ENCODE results near the gene SEC24D. TPM values are rescaled to one million over a fixed set of nuclear protein-coding genes. Genes with fewer than 3 reads are reported as not detected.
"Not testable (repeated sequence)": the region's sequence is repeated elsewhere in the genome, so short reads cannot be mapped to it uniquely, and the experiment has no call there.

Gene SEC24D
- total RNA-seq, 1 experiment from 2014 or later, result 61.5 TPM

- H2BK12ac ChIP-seq (ENCODE audit: insufficient read length, low read depth, low read length); H2BK120ac ChIP-seq (ENCODE audit: low read depth, low read length, poor library complexity, severe bottlenecking); DNase-seq; H3K27ac ChIP-seq (ENCODE audit: insufficient read length, low read depth, low read length); H3K27me3 Mint-ChIP-seq (ENCODE audit: low read depth); H3K4me3 Mint-ChIP-seq; H3K27me3 ChIP-seq (ENCODE audit: insufficient read depth, low read length); H4K5ac ChIP-seq (ENCODE audit: insufficient read length, low read depth, low read length); H3K79me1 ChIP-seq (ENCODE audit: insufficient read depth, low read depth, low read length, poor library complexity, severe bottlenecking); H3K27ac Mint-ChIP-seq; H2BK15ac ChIP-seq (ENCODE audit: low read depth, low read length); H4K20me1 ChIP-seq (ENCODE audit: control insufficient read depth, insufficient read depth, insufficient read length); H3K4me2 ChIP-seq (ENCODE audit: insufficient read depth, insufficient read length, low read length); H3K23me2 ChIP-seq (ENCODE audit: insufficient read length, low read depth, low read length, poor library complexity, severe bottlenecking); H3K9me3 ChIP-seq (ENCODE audit: control insufficient read depth, low read depth, low read length); H3K14ac ChIP-seq (ENCODE audit: insufficient read depth, low read length); H4K91ac ChIP-seq (ENCODE audit: insufficient read length, low read depth, low read length); H2BK5ac ChIP-seq (ENCODE audit: insufficient read length, low read length); H3K56ac ChIP-seq (ENCODE audit: insufficient read length, low read depth, low read length); H4K8ac ChIP-seq (replicated peaks; ENCODE audit: insufficient read length, low read depth, low read length); H3K4ac ChIP-seq (ENCODE audit: low read depth, low read length); H2BK20ac ChIP-seq (ENCODE audit: low read depth, low read length, poor library complexity, severe bottlenecking); H3K4me1 ChIP-seq (ENCODE audit: insufficient read depth, low read length); H2AFZ ChIP-seq (ENCODE audit: low read length); H3K18ac ChIP-seq (ENCODE audit: insufficient read length, low read depth, low read length); H2AK5ac ChIP-seq (ENCODE audit: insufficient read length, low read length); H3K79me2 ChIP-seq (ENCODE audit: insufficient read depth, low read length); H3K9ac ChIP-seq (ENCODE audit: extremely low read depth, insufficient read length, low read length); H3T11ph ChIP-seq (ENCODE audit: low read length); H3K23ac ChIP-seq (ENCODE audit: insufficient read length, low read depth, low read length): not testable (repeated sequence)
- Mint-ChIP-seq H3K9me3 (peaks cover 15 to 20% of the 10 kb centered on the region in 2 experiments; a peak in 4 of 5 replicates), H3K4me1 (peaks cover 17 to 18% of the 10 kb centered on the region in 2 experiments), H3K36me3 (ENCODE audit: insufficient read depth in 1 of 3, low read depth in 3 of 3) (peaks cover 27 to 43% (median 31%) of the 10 kb centered on the region in 3 experiments)
- WGBS (ENCODE audit: extremely low coverage, insufficient read length, low lambda C conversion rate), result no CpG with 5 or more reads among the region's 2 CpGs
These were observed 58.3 kb downstream of the SEC24D start for GRCh38 chr4:118777649-118778048.

GRCh38 chr4:118776955-118777640, 58.8 kb downstream of the SEC24D start:
- H3K79me1 ChIP-seq (ENCODE audit: insufficient read depth, low read depth, low read length, poor library complexity, severe bottlenecking); H4K20me1 ChIP-seq (ENCODE audit: control insufficient read depth, insufficient read depth, insufficient read length): not testable (repeated sequence)

More at GRCh38 chr4:118776955-118777640, 58.8 kb downstream of the SEC24D start:
- H3K4ac ChIP-seq (ENCODE audit: low read depth, low read length); H2BK5ac ChIP-seq (ENCODE audit: insufficient read length, low read length); H3K4me3 Mint-ChIP-seq; H4K5ac ChIP-seq (ENCODE audit: insufficient read length, low read depth, low read length); H2AK5ac ChIP-seq (ENCODE audit: insufficient read length, low read length); H3K27ac Mint-ChIP-seq; H3K9me3 ChIP-seq (ENCODE audit: control insufficient read depth, low read depth, low read length); H3K4me2 ChIP-seq (ENCODE audit: insufficient read depth, insufficient read length, low read length); H3K27ac ChIP-seq (ENCODE audit: insufficient read length, low read depth, low read length); H2BK15ac ChIP-seq (ENCODE audit: low read depth, low read length); H2BK12ac ChIP-seq (ENCODE audit: insufficient read length, low read depth, low read length); H2BK120ac ChIP-seq (ENCODE audit: low read depth, low read length, poor library complexity, severe bottlenecking); H3K23ac ChIP-seq (ENCODE audit: insufficient read length, low read depth, low read length); H4K8ac ChIP-seq (replicated peaks; ENCODE audit: insufficient read length, low read depth, low read length); H2BK20ac ChIP-seq (ENCODE audit: low read depth, low read length, poor library complexity, severe bottlenecking); H3K79me2 ChIP-seq (ENCODE audit: insufficient read depth, low read length); H3K14ac ChIP-seq (ENCODE audit: insufficient read depth, low read length); H3K18ac ChIP-seq (ENCODE audit: insufficient read length, low read depth, low read length); H3K27me3 Mint-ChIP-seq (ENCODE audit: low read depth); H3K9ac ChIP-seq (ENCODE audit: extremely low read depth, insufficient read length, low read length); H4K91ac ChIP-seq (ENCODE audit: insufficient read length, low read depth, low read length); H3K4me1 ChIP-seq (ENCODE audit: insufficient read depth, low read length); H3T11ph ChIP-seq (ENCODE audit: low read length); H3K27me3 ChIP-seq (ENCODE audit: insufficient read depth, low read length); H2AFZ ChIP-seq (ENCODE audit: low read length); H3K56ac ChIP-seq (ENCODE audit: insufficient read length, low read depth, low read length); H3K23me2 ChIP-seq (ENCODE audit: insufficient read length, low read depth, low read length, poor library complexity, severe bottlenecking); DNase-seq: not testable (repeated sequence)
- peaks cover 21 to 38% (median 26%) of the 10 kb centered on the region in 3 experiments for H3K36me3 Mint-ChIP-seq (ENCODE audit: insufficient read depth in 1 of 3, low read depth in 3 of 3)
- peaks cover 15 to 20% of the 10 kb centered on the region in 2 experiments; a peak in 4 of 5 replicates for H3K9me3 Mint-ChIP-seq
- WGBS (ENCODE audit: extremely low coverage, insufficient read length, low lambda C conversion rate), result no CpG with 5 or more reads among the region's 2 CpGs
- peaks cover 17 to 18% of the 10 kb centered on the region in 2 experiments for H3K4me1 Mint-ChIP-seq
